Breast epithelium (tissue), 3 donors: Measurements from ENCODE around the gene SLC35D1.

Source experiments
- POLR2A ChIP-seq: fragments of 450-650 bp; IDR thresholded peaks from one replicate; pipeline ENCODE4 v1.6.1; 2016; ENCODE audit warnings: antibody characterized with exemption, mild to moderate bottlenecking, moderate library complexity
- TF ChIP-seq, protein P1 (sequence below), 3 donors: fragments of 450-650 bp; IDR thresholded peaks; one replicate each; pipeline ENCODE4 v1.5.1; 2016 to 2017; ENCODE audit warnings: antibody characterized with exemption in 3 of 3, mild to moderate bottlenecking in 3 of 3, moderate library complexity in 3 of 3

DNA sequence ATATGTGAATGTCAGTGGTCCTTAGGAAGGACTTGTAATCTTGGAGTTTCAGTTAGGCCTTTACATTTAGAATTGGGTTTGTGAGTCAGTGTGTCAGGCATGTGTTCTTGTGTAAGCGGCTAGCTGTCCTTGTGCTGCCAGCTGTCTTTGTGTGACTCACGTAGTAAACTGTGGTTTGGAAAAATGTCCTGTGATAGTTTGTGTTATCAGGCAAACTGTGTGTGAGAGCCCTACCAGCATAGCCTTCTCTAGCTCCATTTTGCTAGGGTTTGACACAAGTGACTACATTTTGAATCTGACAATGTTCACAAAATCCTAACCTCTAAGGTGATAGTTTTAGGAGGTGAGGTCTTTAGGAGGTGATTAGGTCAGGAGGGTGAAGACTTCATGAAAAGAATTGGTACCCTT is 6.9 kb upstream of the SLC35D1 start:
- TF ChIP-seq, protein P1, sequence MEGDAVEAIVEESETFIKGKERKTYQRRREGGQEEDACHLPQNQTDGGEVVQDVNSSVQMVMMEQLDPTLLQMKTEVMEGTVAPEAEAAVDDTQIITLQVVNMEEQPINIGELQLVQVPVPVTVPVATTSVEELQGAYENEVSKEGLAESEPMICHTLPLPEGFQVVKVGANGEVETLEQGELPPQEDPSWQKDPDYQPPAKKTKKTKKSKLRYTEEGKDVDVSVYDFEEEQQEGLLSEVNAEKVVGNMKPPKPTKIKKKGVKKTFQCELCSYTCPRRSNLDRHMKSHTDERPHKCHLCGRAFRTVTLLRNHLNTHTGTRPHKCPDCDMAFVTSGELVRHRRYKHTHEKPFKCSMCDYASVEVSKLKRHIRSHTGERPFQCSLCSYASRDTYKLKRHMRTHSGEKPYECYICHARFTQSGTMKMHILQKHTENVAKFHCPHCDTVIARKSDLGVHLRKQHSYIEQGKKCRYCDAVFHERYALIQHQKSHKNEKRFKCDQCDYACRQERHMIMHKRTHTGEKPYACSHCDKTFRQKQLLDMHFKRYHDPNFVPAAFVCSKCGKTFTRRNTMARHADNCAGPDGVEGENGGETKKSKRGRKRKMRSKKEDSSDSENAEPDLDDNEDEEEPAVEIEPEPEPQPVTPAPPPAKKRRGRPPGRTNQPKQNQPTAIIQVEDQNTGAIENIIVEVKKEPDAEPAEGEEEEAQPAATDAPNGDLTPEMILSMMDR (IDR thresholded peaks at IDR 0.05): no peak
- TF ChIP-seq POLR2A: no peak
